HUDEP-2 (cell line): Measurements from ENCODE around the gene HBG1.
"Not testable (repeated sequence)": the region's sequence is repeated elsewhere in the genome, so short reads cannot be mapped to it uniquely, and the experiment has no call there.

Source experiments
- DNase-seq, 76 experiments: peaks; one replicate each; lab custom pipeline; 2025; ENCODE audit not compliant: unreplicated experiment in 76 of 76; lab: John Stamatoyannopoulos, UW

The HBG1 gene

DNA sequence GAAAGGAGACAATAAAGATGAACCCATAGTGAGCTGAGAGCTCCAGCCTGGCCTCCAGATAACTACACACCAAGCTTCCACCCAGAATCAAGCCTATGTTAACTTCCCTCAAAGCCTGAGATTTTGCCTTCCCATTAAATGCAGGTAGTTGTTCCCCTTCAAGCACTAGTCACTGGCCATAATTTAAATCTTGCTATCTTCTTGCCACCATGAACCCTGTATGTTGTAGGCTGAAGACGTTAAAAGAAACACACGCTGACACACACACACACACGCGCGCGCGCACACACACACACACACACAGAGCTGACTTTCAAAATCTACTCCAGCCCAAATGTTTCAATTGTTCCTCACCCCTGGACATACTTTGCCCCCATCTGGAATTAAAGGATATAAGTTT lies 1.2 kb downstream of the HBG1 start:
- DNase-seq, result not testable (repeated sequence)

DNA sequence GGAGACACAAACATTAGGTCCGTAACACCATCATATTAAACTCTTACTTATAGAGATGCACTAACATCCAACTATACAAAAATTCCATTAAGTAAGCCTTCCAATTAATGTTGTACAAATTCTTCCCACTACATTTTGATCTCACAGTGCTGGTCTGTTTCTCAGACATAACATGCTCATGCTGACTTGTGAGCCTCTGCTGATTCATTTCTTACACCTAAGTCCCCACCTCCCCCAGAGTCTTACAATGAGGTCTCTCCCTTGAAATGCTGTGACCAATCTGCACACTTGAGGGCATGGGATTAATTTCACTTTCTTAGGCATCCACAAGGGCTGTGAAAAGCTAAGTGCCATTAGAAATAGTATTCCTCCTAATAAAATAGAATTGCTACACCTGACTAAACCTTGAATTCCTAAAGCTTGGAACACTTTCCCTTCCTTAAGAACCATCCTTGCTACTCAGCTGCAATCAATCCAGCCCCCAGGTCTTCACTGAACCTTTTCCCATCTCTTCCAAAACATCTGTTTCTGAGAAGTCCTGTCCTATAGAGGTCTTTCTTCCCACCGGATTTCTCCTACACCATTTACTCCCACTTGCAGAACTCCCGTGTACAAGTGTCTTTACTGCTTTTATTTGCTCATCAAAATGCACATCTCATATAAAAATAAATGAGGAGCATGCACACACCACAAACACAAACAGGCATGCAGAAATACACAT lies 2.0 kb downstream of the HBG1 start:
- no peak for DNase-seq

DNA sequence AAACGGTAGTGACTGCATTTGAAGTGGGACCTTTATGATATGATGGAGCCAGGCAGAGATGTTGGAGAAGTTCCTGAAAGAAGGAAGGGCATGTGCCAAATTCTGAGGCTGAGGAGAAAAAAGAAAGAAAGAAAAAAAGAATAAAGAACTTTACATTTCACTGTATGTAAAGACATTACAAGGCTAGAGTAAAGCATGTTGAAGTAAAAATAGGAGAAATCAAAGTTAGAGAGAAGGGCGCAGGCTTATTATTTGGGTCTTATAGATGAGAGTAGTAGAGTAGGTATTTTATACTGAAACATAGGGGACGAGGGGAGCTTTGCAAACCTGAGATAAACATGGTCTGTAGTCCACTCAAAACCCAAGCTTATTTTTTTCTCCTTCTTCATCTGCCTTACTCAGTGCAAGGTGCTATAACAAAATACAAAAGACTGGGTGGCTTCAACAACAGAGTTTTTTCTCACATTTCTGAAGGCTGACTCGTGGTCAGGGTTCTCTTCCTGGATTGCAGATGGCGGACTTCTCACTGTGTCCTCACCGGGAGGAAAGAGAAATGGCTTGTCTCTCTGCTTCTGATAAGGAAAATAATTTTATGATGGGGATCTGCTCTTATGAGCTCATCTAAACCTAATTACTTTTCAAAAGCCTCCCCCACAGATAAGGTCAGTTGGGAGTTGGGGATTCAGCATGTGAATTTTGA lies 2.7 kb downstream of the HBG1 start:
- DNase-seq, result peak in 2 of 76 experiments; percentile 27 to 33

DNA sequence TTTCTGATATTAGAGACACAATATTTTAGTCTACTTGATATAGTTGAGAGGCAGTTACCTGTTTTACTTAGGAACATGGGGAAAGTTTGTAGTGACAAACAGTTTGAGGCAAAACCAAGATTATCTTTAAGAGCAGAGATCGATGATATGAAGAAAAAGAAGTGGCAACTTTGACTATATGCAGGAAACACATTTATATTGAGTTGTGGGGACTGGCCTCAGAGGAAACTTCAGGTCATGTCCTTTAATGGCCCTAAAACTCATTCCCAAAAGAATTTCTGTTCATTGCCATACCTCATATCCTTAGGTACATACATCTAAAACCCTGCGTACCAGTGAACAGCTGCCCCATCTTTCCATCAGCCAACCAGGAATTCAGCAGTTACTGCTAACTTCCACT lies 4.5 kb downstream of the HBG1 start:
- DNase-seq, result no peak

DNA sequence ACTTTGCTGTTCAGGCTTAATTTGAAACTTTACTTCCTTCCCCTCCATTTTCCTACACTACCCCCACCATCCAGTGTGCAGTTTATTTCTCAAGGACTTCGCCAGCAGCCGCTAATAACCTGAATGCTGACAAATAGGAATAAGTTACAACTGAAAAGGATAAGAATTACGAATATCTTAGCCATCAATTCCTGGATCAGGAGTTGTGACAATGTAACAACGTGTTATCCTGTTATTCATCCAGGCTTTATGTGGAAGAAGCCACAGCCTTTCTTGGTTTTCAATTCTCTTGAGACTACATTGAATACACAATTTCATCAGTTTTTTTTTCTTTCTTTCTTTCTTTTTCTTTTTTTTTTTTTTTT lies 5.9 kb downstream of the HBG1 start:
- DNase-seq, result no peak

DNA sequence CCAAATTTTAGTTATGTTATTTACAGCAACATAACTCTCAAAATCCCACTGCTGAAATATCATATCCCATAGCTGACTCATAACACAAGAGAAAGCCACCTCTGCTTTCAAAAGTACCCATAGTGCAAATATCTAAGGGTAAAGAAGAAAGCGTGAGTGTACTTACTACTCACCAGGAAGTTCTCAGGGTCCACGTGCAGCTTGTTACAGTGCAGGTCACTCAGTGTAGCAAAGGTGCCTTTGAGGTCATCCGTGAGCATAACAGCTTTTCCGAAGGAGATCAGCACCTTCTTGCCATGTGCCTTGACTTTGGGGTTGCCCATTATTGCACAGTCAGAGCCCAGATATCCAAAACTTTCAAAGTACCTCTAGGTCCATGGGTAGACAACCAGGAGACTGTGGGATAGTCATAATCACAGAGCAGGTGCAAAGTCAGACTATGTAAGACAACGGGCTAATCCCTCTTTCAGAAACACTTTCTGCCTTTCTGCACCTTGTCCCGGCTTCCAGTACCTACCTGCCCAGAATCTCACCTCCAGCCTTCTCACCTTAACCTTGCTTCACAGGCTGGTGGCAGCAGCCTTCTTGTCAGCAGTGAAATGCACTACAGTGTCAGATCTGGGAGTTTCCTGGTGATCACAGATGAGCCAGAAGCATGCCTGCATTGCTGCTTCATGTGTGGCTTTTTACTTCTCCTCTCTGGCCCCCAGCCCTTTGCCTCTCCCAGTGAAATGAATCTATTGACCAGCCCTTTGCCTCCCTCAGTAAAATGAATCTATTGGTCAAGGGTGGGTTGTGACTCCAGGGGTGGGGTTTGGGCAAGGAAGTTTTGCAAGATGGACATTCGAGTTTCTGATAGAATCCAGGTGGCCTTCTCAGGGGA lies 6.5 kb downstream of the HBG1 start:
- peak in 20 of 76 experiments; percentile 16 to 70 (median 46) for DNase-seq

DNA sequence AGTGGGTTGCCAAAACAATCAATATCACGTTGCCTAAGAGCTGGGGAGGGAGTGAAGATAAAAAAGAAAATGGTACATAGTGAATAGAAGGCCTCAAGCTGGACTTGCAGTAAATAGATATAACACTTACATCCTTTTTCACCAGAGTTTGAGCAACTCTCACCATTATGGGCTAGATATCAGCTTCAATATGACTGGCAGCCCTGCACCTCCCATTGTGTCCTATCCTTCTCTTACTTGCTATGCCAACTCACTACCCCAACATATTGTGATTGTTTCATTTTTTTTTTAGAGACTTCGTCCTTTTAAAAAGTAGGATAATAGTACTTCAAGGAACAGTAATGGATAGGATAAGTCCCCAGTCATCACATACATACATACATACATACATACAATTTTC lies 7.4 kb downstream of the HBG1 start:
- DNase-seq, result no peak

DNA sequence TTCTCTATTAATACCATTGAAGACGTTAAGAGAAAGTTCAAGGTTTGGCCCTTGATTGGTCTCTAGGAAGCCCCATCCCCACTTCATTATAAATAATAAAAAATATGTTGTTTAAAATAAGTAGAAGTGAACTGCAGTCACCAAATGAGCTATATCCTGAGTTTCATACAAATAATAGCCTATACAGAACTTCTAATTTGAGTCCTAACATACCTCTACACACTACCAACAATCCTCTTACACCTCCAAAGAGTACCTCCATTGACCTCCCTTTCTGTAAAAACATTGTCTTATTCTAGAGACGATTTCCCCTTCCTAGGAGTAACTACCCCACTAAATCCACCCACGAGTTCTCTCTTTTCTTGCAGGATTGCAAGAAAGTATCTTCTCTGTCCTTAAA lies 8.2 kb downstream of the HBG1 start:
- DNase-seq, result no peak

DNA sequence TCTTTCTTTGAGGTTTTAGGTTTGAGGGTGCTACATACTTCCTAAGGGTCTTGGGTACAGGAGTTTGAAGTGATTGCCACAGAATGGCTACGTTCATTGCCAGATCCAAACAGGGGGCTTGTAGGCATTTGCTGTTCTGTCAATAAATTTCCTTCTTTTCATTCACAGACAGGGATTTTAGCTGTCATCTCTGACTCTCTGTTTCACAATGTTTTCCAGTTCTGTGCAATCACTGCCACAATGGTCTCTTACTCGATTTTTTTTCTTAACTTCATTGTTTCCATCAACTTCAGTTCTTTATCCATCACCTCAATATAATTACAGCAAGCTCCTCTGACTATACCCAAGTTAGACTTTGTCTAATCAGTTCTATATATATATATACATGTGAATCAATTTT lies 9.2 kb downstream of the HBG1 start:
- no peak for DNase-seq

DNA sequence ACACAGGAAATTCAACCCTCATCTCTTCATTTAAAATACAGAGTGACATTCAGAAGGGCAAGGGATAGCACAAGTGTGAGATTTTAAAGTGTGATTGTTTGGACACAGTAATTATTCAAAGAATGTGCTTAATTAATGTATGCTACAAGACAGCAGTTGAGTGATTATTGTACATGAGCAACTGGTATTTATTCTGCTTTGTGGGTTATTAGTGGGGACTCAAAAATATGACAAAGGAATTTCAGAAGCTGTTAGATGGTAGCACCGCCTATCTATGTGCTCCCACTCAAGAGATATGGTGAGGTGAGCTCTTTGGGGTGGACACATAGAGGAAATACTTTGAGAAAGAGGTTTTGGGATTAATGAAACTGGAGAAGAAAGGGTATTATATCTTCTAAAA lies 9.6 kb downstream of the HBG1 start:
- no peak for DNase-seq

DNA sequence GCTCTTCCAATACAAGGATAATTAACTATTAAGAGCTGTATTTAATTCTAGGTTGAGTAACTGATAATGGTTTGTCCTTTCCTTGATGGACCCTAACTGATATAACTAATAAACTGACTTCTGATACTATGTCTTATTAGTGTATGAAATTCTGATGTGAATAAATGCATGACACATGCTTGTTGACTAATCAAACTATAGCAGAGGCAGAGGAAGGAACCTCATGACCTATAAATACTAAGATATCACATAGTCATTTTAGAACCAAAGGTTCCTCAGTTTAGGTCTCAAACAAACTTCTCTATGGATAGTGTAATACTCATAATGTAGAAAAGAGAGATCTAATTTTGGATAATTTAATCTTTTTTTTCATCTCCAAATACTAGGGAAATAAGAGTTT lies 10.6 kb downstream of the HBG1 start:
- no peak for DNase-seq

DNA sequence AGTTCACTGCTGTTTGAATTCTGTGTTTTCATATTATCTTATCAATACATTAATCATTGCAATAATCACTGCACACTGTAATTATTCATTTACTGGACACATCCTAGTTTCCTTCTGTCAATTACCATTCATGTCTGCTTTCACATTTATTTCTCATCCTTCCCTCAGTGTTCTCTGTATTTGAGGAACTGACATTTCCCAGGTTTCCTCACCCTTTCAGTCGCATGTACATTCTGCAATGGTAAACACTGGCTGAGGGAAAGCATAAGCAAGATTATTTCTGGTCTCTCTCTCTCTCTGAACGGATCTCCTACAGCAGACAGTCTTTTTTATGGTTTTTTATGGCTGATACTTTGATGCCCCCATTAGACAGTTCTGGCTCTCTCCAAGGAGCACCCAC lies 11.2 kb downstream of the HBG1 start:
- no peak for DNase-seq

DNA sequence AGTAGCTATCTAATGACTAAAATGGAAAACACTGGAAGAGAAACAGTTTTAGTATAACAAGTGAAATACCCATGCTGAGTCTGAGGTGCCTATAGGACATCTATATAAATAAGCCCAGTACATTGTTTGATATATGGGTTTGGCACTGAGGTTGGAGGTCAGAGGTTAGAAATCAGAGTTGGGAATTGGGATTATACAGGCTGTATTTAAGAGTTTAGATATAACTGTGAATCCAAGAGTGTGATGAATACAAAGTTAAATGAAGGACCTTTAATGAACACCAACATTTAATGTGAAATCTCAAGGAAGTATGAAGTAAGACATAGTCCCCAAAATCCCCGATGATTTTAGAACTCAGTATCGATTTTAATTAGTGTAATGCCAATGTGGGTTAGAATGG lies 12.2 kb downstream of the HBG1 start:
- DNase-seq, result no peak

DNA sequence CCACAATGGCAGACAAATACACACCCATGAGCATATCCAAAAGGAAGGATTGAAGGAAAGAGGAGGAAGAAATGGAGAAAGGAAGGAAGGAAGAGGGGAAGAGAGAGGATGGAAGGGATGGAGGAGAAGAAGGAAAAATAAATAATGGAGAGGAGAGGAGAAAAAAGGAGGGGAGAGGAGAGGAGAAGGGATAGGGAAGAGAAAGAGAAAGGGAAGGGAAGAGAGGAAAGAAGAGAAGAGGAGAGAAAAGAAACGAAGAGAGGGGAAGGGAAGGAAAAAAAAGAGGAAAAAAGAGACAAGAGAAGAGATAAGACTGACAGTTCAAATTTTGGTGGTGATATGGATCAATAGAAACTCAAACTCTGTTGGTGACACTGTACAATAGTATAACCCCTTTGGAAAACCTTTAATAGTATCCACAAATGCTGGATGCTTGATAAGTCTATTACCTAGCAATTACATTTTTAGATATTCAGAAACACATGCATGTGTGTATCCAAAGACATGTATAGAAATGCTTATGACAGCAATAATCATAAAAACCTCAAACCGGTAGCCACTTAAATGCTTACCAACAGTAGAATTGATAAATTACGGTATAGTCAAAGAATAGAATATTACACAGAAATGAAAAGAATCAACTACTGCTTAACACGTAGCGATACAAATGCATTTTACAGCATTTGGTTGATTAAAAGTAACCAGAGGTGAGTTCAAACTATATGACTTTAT lies 14.1 kb downstream of the HBG1 start:
- no peak for DNase-seq

DNA sequence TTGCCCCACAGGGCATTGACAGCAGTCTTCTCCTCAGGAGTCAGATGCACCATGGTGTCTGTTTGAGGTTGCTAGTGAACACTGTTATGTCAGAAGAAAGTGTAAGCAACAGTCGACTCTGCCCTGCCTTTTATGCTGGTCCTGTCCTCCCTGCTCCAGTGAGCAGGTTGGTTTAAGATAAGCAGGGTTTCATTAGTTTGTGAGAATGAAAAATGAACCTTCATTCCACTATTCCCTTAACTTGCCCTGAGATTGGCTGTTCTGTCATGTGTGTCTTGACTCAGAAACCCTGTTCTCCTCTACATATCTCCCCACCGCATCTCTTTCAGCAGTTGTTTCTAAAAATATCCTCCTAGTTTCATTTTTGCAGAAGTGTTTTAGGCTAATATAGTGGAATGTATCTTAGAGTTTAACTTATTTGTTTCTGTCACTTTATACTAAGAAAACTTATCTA lies 15.2 kb downstream of the HBG1 start, which contains the start of gene HBD:
Gene HBD (minus strand): TSS at position 103 of the 454 bp plus-strand sequence. CDS start 50 bp downstream, at position 53.
- peak in 37 of 76 experiments; percentile 2 to 73 (median 39) for DNase-seq

DNA sequence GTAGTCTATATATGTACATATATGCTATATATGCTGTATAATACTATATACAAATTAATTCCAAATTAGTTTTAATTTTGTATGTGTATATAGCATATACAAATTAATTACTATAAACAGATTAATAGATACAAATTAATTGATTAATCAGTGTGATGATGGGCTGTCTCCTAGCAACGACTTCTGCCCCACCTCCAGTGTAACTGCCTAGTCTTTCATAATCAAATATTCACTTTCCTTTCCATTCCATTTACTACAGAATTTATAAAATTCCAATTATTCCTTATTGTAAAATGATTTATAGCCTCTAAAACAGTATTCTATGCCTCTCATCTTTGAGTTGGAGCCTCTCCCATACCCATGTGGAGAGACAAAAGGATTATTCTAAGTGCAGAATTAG lies 16.4 kb downstream of the HBG1 start:
- no peak for DNase-seq

DNA sequence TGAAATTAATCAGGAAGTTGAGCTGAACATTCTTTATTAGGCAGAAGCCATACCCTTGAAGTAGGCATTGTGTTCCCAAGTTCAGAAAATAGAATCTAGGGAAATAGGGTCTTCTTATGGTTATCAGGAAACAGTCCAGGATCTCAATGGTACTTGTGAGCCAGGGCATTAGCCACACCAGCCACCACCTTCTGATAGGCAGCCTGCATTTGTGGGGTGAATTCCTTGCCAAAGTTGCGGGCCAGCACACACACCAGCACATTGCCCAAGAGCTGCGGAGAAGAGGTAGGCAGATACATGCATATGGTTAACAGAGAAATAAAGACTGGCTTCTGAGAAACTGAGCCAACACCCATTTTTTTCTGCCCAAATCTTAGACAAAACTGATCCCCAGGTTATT lies 16.8 kb downstream of the HBG1 start:
- DNase-seq, result peak in 11 of 76 experiments; percentile 12 to 50 (median 34)

DNA sequence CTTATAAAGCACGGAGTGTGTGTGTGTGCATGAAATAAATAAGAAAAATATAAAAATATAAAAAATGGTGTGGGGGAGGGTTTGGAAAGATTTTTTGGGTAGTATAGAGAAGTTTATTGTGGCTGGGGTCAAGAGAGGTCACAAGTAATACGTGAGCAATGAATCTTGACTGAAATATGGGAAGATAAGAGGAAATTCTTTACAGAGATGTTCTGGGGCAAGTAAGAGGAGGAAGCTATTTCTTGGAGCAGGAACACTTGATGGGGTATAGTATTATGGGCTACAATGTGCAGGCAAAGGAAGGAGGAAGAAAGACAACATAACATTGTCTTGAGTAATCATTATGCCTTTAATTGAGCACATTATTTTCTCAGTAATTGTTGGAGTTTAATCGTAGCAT lies 17.5 kb downstream of the HBG1 start:
- DNase-seq, result no peak

DNA sequence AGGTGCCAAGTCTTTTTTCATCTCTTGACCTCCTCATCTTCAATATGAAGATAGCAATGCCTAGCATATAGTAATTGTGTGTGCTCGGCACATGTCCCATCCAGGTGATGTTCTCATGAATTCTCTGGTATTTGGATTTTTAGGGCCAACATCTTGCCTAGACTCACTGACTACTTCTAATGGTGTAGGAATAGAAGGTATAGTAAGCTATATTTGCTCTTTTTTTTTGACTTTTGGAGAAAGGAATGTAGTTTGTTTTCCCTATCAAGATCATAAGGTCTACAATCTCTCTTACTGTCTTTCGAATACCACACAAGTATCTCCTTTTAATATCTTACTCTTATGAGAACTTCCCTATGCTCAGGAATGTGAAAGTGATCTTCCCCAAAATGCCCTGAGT lies 18.5 kb downstream of the HBG1 start:
- DNase-seq, result no peak

DNA sequence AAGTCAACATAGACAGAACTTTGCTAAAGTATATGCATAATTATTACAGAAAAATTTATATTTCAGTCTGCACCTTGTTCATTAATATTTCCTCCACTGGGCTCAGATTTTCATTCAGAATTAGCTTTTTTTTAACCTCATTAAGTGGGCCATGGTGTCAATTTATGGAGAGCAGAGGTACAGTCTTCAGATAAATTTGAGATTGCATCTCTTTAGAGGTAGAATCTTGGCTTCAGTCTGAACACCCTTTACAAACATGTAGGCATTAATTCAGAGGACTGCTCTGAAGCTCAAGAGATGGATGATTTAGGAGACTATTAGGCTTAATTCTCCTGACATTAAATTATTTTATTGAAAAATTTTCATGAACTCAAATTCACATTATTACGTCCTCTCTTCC lies 19.4 kb downstream of the HBG1 start:
- no peak for DNase-seq

DNA sequence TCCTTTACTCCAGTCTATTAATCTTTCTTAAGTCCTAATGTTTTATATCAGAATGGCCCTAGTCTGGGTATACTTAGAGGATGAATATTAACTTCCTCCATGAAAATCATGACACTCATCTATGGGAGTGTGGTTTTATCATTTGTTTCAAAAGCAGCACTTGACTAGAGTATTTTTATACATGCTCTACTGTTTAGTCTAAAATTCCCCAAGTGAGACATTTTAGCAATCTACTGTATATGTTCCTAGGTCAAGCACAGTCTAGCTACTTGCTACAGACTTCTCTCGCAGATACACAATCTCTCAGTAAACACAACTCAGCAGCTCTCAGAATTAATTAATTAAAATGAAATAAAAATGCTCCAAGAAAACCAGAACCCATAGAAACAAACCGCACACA lies 19.9 kb downstream of the HBG1 start:
- DNase-seq, result no peak
